Upper lobe of right lung (tissue), 1 donor: ENCODE measurements around the gene WDR1. TPM values are rescaled to one million over a fixed set of nuclear protein-coding genes. Genes with fewer than 3 reads are reported as not detected.

Source experiments
- ATAC-seq: fragments of 200-7000 bp; cut with Tn5 transposase; one replicate; pipeline ENCODE4 v1.9.1; 2020; ENCODE audit warnings: mild to moderate bottlenecking, moderate library complexity
- DNase-seq: peaks from one replicate; pipeline ENCODE4 v3.0.0-alpha.2; 2020
- H3K27ac ChIP-seq: fragments of 200-600 bp; one replicate; pipeline ENCODE4 v1.8.0; 2022
- H3K27me3 ChIP-seq: fragments of 200-600 bp; one replicate; pipeline ENCODE4 v1.8.0; 2022; ENCODE audit warnings: mild to moderate bottlenecking
- H3K36me3 ChIP-seq: fragments of 200-600 bp; one replicate; pipeline ENCODE4 v1.8.0; 2022
- H3K4me1 ChIP-seq: fragments of 200-600 bp; one replicate; pipeline ENCODE4 v1.8.0; 2022
- H3K4me3 ChIP-seq: fragments of 200-600 bp; one replicate; pipeline ENCODE4 v1.8.0; 2022; ENCODE audit warnings: mild to moderate bottlenecking
- H3K9me3 ChIP-seq: fragments of 200-600 bp; one replicate; pipeline ENCODE4 v1.8.0; 2022
- intact Hi-C: fragments of 100-400 bp; cut with DNase I; formaldehyde crosslinking; loops from one replicate; pipeline ENCODE4 v1.11.0; 2022
- total RNA-seq: library from RNA; stranded (reverse); fragmentation: NEBNext Ultra II Directional; extraction: Animal tissue kit (Norgen Biotek cat#: 25700); gene quantifications from one replicate; pipeline ENCODE4 v1.2.1, GENCODE V29; 2021
- TF ChIP-seq, protein P1 (sequence below): fragments of 200-600 bp; IDR thresholded peaks from one replicate; pipeline ENCODE4 v1.8.0; 2022; ENCODE audit warnings: antibody characterized with exemption
- donor health status: DM: no; HTN: yes; CAD: no; lungs with severe emphysema.

WDR1 gene
- total RNA-seq, 1 donor from 2014 or later: 234 TPM

DNA sequence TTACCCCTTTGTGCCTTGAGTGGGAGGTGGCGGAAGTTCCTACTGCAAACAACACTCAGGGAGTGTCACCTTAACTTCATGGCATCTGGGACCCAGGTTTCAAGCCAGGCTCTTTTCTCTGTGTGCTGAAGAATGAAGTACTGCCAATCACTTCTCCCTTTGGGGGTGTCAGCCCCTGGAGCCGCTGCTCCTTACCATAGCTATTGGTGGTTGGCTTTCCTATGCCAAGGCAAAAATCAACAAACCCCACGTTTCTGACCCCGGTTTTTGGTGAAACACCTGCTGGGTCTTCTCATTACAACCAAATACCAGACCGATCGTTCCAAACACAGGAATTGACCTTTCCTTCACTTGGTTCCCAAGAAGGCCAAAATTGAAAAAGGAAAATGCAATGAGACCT, 75.6 kb downstream of the WDR1 start:
- H3K4me3 ChIP-seq: no peak overlapping the region
- H3K27me3 ChIP-seq: no peaks in the 10 kb centered on the region
- H3K27ac ChIP-seq: no peak overlapping the region
- H3K4me1 ChIP-seq: no peaks in the 10 kb centered on the region
- DNase-seq (no peak), ATAC-seq (no peak)
- TF ChIP-seq, protein P1, sequence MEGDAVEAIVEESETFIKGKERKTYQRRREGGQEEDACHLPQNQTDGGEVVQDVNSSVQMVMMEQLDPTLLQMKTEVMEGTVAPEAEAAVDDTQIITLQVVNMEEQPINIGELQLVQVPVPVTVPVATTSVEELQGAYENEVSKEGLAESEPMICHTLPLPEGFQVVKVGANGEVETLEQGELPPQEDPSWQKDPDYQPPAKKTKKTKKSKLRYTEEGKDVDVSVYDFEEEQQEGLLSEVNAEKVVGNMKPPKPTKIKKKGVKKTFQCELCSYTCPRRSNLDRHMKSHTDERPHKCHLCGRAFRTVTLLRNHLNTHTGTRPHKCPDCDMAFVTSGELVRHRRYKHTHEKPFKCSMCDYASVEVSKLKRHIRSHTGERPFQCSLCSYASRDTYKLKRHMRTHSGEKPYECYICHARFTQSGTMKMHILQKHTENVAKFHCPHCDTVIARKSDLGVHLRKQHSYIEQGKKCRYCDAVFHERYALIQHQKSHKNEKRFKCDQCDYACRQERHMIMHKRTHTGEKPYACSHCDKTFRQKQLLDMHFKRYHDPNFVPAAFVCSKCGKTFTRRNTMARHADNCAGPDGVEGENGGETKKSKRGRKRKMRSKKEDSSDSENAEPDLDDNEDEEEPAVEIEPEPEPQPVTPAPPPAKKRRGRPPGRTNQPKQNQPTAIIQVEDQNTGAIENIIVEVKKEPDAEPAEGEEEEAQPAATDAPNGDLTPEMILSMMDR: no peak
- no peaks in the 10 kb centered on the region for H3K9me3 ChIP-seq
- intact Hi-C loops: no loop called here
- H3K36me3 ChIP-seq: no peaks in the 10 kb centered on the region

DNA sequence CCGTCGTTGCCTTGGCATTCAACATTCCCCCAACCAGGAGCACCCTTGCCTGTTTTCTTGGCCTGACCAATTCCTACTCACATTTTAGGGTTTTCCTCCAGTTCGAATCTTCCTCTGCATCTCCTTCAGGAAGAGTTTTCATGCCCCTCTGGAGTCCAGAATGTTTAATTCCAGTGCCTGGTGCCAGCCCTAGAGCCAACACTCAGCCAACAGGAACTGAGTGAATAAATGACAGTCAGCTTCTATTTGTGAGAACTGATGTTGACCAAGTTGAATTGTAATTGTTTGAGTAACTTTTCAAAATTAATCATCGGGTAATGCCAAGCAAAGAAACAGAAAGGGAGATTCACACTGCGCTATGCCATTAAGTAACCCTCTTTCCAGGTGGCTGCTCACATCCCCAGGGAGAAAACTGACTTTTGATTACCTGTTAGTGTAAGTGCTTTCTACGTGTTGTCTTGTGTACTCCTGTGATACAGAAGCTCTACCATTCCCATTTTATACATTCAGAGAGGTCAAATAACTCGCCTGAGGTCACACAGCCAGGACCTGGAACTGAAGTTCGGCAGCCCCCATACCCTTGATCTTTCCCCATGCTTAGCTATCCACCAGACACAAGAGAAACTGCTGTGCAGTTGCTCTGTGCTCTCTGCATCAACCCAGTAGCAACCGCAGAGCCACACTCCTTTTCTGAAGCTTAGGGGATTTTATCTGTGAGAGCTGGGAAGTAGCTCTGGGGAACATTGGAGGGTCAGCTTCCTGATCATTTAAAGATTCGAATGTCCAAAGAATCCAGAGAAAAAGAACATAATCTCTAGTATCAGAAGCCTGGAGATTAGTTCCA, 76.3 kb downstream of the WDR1 start:
- Histone ChIP-seq H3K27ac (no peak overlapping the region), H3K4me3 (no peak overlapping the region), H3K9me3 (no peaks in the 10 kb centered on the region), H3K4me1 (no peaks in the 10 kb centered on the region), H3K36me3 (no peaks in the 10 kb centered on the region), H3K27me3 (no peaks in the 10 kb centered on the region)
- intact Hi-C loops: no loop called here
- TF ChIP-seq, protein P1: no peak
- ATAC-seq (no peak), DNase-seq (no peak)

DNA sequence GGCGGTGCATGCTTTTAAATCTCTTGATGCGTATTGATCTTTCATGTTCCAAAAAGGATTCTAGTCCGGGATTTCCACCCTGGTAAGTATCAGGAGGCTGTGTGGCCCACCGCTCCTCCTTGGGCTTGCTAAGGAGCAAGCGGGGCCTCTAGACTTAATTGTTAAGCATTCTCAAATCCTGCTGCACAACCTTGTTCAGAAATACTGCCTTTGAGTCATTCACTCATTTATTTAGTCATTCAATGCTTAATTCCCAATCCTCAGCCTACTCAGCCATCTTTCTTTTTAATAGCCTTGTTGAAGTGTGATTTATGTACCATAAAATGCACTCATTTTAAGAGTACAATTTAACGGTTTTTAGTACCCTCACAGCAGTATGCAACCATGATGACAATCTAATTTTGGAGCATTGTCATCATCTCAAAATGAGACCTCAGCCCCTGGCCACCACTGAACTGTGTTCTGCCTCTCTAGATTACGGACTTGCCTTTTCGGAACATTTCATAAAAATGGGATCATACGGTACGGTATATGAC, 79.7 kb downstream of the WDR1 start:
- TF ChIP-seq, protein P1: no peak
- no peak overlapping the region for H3K4me3 ChIP-seq
- peaks cover 15% of the 10 kb centered on the region for H3K4me1 ChIP-seq
- no peaks in the 10 kb centered on the region for H3K9me3 ChIP-seq
- H3K27me3 ChIP-seq: no peaks in the 10 kb centered on the region
- H3K36me3 ChIP-seq: no peaks in the 10 kb centered on the region
- intact Hi-C loops: no loop called here
- DNase-seq: no peak
- ATAC-seq: no peak
- H3K27ac ChIP-seq: no peak overlapping the region

DNA sequence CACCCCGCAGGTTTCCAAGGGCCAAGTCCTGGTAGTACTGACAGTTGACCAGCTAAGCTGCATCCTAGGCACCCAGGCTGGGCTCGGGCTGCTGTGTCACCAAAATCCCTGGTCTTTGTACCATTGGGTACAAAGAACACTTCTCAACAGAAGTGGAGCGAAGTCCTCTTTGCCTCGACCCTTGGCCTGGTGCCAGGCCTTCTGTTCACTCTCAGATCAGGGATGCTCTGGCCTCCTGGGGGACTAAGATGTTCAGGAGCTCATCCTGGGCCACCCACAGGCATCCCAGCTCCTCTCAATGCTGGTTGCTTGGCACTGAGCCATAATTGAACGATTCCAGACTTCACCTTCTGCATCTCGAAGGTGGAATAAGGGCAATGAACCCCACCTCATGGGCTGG, 81.5 kb downstream of the WDR1 start:
- H3K36me3 ChIP-seq: no peaks in the 10 kb centered on the region
- intact Hi-C loops: no loop called here
- peaks cover 24% of the 10 kb centered on the region for H3K4me1 ChIP-seq
- H3K4me3 ChIP-seq: no peak overlapping the region
- H3K9me3 ChIP-seq: no peaks in the 10 kb centered on the region
- no peaks in the 10 kb centered on the region for H3K27me3 ChIP-seq
- TF ChIP-seq, protein P1: no peak
- H3K27ac ChIP-seq: no peak overlapping the region
- ATAC-seq (no peak), DNase-seq (no peak)

DNA sequence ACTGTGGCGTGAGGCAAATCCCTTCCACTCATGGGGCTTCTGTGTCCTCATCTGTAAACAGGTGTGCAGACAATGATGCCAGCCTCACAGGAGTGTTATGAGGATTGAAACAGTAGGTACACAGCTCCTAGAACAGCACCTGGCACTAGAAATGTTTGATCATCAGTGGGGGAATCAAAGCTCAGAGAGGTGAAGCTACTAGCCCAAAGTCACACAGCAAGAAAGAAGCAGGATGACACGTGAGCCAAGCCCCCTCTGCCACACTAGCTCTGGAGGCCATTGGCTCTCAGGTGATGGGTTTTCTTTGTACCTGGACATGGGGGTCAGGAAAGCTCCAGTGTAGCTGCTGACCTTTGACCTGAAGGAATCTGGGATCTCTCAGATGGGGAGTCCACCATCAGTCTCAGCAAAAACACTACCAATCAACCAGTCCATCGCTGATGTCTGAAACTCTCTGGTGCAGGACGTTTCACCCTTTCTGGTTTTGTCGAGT, 81.9 kb downstream of the WDR1 start:
- intact Hi-C loops: no loop called here
- Histone ChIP-seq H3K27me3 (no peaks in the 10 kb centered on the region), H3K4me3 (no peak overlapping the region), H3K36me3 (no peaks in the 10 kb centered on the region), H3K27ac (no peak overlapping the region), H3K4me1 (peaks cover 24% of the 10 kb centered on the region), H3K9me3 (no peaks in the 10 kb centered on the region)
- no peak for DNase-seq
- TF ChIP-seq, protein P1: no peak
- ATAC-seq: no peak
